IPS-18a (cell line): ENCODE results near the gene TESK2.
A peak's percentile ranks its signal among the peaks of the same experiment; 100 is the strongest.
"Not testable (repeated sequence)": the region's sequence is repeated elsewhere in the genome, so short reads cannot be mapped to it uniquely, and the experiment has no call there.

Experiments
- H3K27ac ChIP-seq: one replicate; pipeline ENCODE4 v1.5.1; 2013; ENCODE audit warnings: low read length
- H3K27me3 ChIP-seq: one replicate; pipeline ENCODE4 v1.6.1; 2013; ENCODE audit warnings: mild to moderate bottlenecking, low read length; ENCODE audit not compliant: control insufficient read depth, insufficient read depth
- H3K36me3 ChIP-seq: one replicate; pipeline ENCODE4 v1.6.1; 2013; ENCODE audit warnings: low read depth, low read length; ENCODE audit not compliant: control insufficient read depth
- H3K4me1 ChIP-seq: one replicate; pipeline ENCODE4 v1.6.1; 2013; ENCODE audit warnings: low read depth, low read length; ENCODE audit not compliant: control insufficient read depth
- H3K4me3 ChIP-seq: one replicate; pipeline ENCODE4 v1.5.1; 2013; ENCODE audit warnings: low read length
- H3K9ac ChIP-seq: one replicate; pipeline ENCODE4 v1.6.1; 2013; ENCODE audit warnings: mild to moderate bottlenecking, low read length, moderate library complexity
- H3K9me3 ChIP-seq: one replicate; pipeline ENCODE4 v1.6.1; 2013; ENCODE audit warnings: low read depth, low read length; ENCODE audit not compliant: control insufficient read depth

Gene TESK2

DNA sequence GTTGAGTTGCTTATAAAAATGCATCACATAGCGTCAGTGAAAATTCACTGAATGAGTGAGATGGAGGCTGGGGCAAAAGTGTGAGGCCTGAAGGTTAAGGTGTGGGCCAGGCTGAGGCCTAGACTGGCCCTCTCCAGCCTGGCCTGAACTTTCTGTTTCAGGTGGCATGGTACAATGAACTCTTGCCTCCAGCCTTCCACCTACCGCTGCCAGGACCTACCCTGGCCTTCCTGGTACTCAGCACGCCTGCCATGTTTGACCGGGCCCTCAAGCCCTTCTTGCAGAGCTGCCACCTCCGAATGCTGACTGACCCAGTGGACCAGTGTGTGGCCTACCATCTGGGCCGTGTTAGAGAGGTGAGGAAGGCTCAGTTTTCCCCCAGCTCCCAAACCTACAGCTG is 16.2 kb upstream of the TESK2 start:
- no peaks in the 10 kb centered on the region for H3K27me3 ChIP-seq
- no peak overlapping the region for H3K9ac ChIP-seq
- H3K4me1 ChIP-seq, result no peaks in the 10 kb centered on the region
- H3K4me3 ChIP-seq, result no peak overlapping the region
- no peak overlapping the region for H3K27ac ChIP-seq
- peaks cover 29% of the 10 kb centered on the region for H3K36me3 ChIP-seq
- H3K9me3 ChIP-seq, result no peaks in the 10 kb centered on the region

DNA sequence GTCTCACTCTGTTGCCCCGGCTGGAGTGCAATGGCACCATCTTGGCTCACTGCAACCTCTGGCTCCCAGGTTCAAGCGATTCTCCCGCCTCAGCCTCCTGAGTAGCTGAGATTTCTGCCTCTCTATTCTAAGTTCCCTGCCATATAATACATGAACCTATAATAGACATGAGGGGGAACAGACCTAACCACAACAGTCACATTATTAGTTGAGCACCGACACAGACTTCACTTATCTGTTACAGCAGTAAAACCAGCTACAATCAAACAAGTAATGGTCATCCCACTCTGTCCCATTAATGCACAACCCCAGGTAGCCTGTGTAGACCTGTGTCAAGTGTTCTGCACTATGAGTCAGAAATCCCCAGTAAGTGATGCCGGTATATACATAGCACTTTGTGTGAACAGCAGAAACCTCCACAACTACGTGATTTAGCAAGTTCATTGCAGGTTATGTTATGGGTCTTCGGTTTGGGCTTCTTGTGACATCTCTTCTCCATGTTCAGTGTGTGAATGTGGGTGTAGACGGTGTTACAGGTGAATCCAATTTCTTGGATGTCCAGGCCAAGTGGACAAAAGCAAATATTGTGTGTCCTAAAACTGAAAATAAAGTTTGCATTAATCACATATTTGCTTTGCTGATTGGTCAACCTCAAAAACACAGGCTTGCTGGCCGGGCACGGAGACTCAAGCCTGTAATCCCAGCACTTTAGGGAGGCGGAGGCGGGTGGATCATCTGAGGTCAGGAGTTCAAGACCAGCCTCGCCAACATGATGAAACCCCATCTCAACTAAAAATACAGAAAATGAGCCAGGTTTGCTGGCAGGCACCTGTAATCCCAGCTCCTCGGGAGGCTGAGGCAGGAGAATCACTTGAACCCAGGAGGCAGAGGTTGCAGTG is 12.7 kb upstream of the TESK2 start:
- H3K4me1 ChIP-seq, result peaks cover 14% of the 10 kb centered on the region
- peaks cover 4% of the 10 kb centered on the region for H3K36me3 ChIP-seq
- H3K27ac ChIP-seq, result no peak overlapping the region
- H3K9ac ChIP-seq, result no peak overlapping the region
- H3K9me3 ChIP-seq, result no peaks in the 10 kb centered on the region
- no peaks in the 10 kb centered on the region for H3K27me3 ChIP-seq
- no peak overlapping the region for H3K4me3 ChIP-seq

DNA sequence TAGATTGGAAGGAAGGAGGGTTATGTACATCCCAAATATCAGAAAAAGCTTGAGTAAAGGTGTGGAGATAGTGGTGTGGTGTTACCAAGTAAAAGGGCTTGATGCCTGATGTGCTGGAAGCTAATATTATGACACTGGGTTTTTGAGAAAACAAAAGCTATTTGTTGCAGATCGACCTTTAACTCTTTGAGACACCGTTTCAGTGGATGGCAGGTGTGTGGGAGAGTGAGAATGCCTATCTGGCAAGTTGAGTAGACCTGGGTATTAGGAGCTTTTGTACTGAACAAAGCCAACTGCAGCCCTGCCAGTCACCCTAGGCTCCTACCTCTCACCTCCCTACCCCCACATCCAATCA is 10.5 kb upstream of the TESK2 start:
- Histone ChIP-seq H3K27ac (no peak overlapping the region), H3K4me1 (peaks cover 14% of the 10 kb centered on the region), H3K4me3 (peak overlapping the region; percentile 86), H3K9ac (no peak overlapping the region), H3K9me3 (no peaks in the 10 kb centered on the region), H3K27me3 (no peaks in the 10 kb centered on the region), H3K36me3 (peaks cover 4% of the 10 kb centered on the region)

DNA sequence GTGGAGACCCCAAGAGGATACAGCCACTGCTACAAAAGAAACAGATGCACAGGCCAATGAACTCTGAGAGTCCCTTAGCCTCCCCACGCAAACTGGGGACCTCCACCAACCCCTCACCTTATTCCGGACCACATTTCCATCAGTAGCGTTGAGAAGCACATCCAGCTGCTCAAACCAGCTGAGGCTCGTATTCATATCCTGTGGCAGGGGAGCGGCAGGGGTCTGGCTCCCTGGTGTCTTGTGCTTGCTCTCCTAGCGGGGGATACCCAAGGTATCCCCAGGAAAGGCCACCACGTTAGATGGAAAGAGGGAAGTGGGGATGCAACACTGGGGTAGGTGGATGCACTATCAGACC is 8.4 kb upstream of the TESK2 start:
- Histone ChIP-seq H3K4me1 (peaks cover 14% of the 10 kb centered on the region), H3K9me3 (no peaks in the 10 kb centered on the region), H3K4me3 (peak overlapping the region; percentile 86), H3K27me3 (no peaks in the 10 kb centered on the region), H3K27ac (no peak overlapping the region), H3K9ac (peak overlapping the region; percentile 24), H3K36me3 (peaks cover 4% of the 10 kb centered on the region)

DNA sequence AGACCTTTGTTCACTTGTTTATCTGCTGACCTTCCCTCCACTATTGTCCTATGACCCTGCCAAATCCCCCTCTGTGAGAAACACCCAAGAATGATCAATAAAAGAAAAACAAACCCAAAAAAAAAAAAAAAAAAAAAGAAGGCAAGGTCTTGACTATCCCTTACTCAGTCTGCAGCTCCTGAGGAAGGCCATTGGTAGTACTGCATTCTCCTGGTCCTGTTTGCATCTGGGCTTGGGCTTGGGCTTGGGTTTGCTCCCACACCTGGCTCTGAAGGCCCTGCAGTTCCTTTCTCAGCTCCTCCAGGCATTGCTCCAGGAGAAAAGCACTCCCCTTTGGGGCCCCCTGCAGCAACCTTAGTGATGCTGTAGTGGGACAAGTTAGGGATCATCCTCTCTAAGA is 7.3 kb upstream of the TESK2 start:
- Histone ChIP-seq H3K4me1 (peaks cover 14% of the 10 kb centered on the region), H3K36me3 (no peaks in the 10 kb centered on the region), H3K27me3 (no peaks in the 10 kb centered on the region), H3K9ac (no peak overlapping the region), H3K27ac (no peak overlapping the region), H3K4me3 (no peak overlapping the region), H3K9me3 (no peaks in the 10 kb centered on the region)

DNA sequence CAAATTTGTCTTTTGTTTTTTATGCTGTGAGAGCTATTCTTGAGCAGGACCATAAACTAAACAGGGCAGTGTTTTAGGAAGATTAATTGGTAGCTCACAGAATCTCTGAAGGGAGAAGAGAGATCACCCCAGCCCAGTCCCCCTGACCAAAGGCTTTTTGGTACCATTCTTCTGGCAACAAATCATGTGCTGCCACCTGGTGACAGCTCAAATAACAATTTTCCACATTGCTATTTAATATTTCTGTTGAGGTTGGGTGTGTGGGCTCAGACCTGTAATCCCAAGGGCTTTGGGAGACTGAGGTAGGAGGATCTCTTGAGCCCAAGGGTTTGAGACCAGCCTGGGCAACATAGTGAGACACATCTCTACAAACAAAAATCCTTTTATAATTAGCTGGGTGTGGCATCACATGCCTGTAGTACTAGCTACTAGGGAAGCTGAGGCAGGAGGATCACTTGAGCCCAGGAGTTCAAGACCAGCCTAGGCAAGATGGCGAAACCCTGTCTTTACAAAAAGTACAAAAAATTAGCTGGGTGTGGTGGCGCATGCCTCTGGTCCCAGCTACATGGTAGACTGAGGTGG is 2.2 kb upstream of the TESK2 start:
- Histone ChIP-seq H3K9ac (no peak overlapping the region), H3K27me3 (peaks cover 22% of the 10 kb centered on the region), H3K4me3 (no peak overlapping the region), H3K27ac (no peak overlapping the region), H3K9me3 (no peaks in the 10 kb centered on the region), H3K36me3 (no peaks in the 10 kb centered on the region), H3K4me1 (peaks cover 12% of the 10 kb centered on the region)

DNA sequence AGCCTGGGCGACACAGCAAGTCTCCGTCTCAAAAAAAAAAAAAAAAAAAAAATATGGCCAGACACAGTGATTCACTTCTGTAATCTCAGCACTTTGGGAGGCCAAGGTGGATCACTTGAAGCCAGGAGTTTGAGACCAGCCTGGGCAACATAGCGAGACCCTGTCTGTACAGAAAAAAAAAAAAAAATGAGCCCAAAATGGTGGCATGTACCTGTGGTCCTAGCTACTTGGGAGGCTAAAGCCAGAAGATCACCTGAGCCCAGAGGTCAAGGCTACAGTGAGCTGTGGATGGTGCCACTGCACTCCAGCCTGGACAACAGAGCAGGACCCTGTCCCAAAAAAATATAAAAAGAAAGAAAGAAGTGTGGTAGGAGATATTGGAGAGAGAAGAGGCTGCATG is 1.7 kb upstream of the TESK2 start:
- H3K27ac ChIP-seq, result no peak overlapping the region
- H3K9me3 ChIP-seq, result no peaks in the 10 kb centered on the region
- H3K4me1 ChIP-seq, result peaks cover 12% of the 10 kb centered on the region
- H3K4me3 ChIP-seq, result no peak overlapping the region
- peaks cover 23% of the 10 kb centered on the region for H3K27me3 ChIP-seq
- H3K9ac ChIP-seq, result no peak overlapping the region
- H3K36me3 ChIP-seq, result no peaks in the 10 kb centered on the region

DNA sequence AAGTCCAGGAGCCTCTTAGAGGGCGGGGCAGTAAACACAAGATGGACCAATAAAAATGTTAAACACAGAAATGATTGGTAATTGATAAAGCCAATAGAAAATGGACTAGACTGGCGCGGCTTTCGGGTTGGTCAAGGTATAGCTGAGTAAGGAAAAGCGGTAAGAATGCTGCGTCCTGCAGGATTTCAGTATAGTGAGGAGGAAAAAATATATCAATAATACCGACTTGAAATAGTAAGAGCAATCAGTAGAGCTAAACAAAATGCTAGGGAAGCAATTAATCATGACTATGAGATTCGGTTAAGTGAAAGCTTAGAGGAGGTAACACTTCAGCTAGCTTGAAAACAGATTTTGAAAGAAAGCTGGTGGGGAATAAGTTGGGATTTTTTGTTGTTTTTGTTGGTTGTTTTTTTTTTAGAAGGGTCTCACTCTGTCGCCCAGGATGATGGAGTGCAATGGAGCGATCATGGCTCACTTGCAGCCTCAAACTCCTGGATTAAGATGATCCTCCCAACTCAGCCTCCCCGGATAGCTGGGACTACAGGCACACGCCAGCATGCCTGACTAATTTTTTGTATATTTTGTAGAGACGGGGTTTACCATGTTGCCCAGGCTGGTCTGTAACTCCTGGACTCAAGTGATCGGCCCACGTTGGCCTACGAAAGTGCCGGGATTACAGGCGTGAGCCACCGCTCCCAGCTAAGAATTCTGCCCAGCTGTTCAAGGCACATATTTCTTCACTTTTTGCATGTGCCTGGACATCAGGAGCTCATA is 711 bp upstream of the TESK2 start:
- H3K9ac ChIP-seq, result no peak overlapping the region
- H3K36me3 ChIP-seq, result no peaks in the 10 kb centered on the region
- peak overlapping the region; percentile 86 for H3K4me3 ChIP-seq
- H3K9me3 ChIP-seq, result no peaks in the 10 kb centered on the region
- no peak overlapping the region for H3K27ac ChIP-seq
- peaks cover 12% of the 10 kb centered on the region for H3K4me1 ChIP-seq
- H3K27me3 ChIP-seq, result peaks cover 23% of the 10 kb centered on the region

DNA sequence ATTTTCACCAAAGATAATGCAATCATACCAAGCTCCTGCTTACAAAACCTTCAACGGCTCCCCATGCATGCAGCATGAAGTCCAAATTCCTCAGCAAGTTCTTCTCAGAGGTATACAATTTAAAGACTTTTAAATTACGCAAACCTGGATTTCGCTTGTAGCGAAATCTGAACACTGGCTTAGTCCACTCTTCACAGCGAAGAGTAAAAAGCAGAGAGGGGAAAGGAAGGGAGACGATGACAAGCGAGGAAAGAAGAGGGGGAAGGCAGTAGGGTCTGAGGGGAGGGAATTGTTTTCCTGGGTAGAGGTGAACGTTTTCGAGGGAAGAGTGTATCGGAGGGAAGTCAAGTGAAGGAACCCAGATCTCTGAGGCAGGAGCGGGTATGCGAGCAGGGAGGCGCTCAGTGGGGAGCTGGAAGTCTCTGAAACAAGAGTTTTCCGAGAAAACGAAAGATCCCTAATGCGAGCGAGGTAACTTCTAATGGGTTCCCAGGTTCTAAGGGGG is 790 bp downstream of the TESK2 start:
- H3K4me3 ChIP-seq, result peak overlapping the region; percentile 86
- no peaks in the 10 kb centered on the region for H3K36me3 ChIP-seq
- H3K9me3 ChIP-seq, result no peaks in the 10 kb centered on the region
- H3K9ac ChIP-seq, result peak overlapping the region; percentile 43
- peaks cover 12% of the 10 kb centered on the region for H3K4me1 ChIP-seq
- H3K27ac ChIP-seq, result no peak overlapping the region
- H3K27me3 ChIP-seq, result peaks cover 23% of the 10 kb centered on the region

DNA sequence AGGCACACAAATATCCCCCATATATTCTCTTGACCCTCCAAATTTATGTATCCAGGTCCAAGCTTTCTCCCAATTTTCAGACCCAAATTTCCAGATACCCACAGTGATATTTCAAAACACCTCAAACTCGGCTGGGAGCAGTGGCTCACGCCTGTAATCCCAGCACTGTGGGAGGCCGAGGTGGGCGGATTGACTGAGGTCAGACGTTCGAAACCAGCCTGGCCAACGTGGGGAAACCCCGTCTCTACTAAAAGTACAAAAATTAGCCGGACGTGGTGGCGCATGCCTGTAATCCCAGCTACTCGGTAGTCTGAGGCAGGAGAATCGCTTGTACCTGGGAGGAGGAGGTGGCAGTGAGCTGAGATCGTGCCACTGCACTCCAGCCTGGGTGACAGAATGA is 1.6 kb downstream of the TESK2 start:
- Histone ChIP-seq H3K4me1 (peaks cover 12% of the 10 kb centered on the region), H3K27me3 (peaks cover 23% of the 10 kb centered on the region), H3K4me3 (peak overlapping the region; percentile 86)
- not testable (repeated sequence) for H3K27ac ChIP-seq, H3K9ac ChIP-seq, H3K36me3 ChIP-seq, H3K9me3 ChIP-seq

DNA sequence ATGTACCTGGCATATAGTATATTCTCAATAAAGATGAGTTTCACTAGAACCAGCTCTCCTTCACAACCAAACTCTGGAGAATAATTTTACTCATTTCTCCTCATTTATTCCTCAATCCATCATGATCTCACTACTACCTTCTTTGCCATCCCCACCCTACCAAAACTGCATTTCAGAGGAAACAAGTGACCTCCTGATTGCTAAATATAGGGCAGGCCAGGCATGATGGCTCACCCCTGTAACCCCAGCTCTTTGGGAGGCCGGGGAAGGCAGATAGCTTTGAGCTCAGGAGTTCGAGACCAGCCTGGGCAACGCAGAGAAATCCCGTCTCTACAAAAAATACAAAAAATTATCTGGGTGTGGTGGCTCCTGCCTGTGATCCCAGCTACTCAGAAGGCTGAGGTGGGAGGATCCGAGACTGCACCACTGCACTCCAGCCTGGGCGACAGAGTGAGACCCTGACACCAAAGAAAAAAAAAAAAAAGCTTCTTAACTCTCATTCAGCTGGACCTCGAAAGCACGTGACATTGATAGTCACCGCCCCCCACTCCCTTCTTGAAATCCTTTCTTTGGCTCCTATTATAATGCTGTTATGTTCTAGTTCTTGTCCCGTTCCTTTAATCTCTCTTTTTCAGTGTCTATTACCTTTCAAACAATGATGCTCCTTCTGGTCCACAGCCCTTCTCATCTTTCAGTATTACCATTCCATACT is 2.1 kb downstream of the TESK2 start:
- Histone ChIP-seq H3K4me3 (peak overlapping the region; percentile 86), H3K9ac (no peak overlapping the region), H3K36me3 (no peaks in the 10 kb centered on the region), H3K27ac (no peak overlapping the region), H3K4me1 (peaks cover 12% of the 10 kb centered on the region), H3K27me3 (peaks cover 23% of the 10 kb centered on the region), H3K9me3 (no peaks in the 10 kb centered on the region)
